Heart right ventricle (tissue), 16 donors: ENCODE measurements around the gene SOX18. TPM values are rescaled to one million over a fixed set of nuclear protein-coding genes. Genes with fewer than 3 reads are reported as not detected.
A peak's percentile ranks its signal among the peaks of the same experiment; 100 is the strongest.

Source experiments
- ATAC-seq, 8 donors: fragments of 200-7000 bp; cut with Tn5 transposase; one replicate each; pipeline ENCODE4 v1.9.1; 2020; ENCODE audit warnings: mild to moderate bottlenecking in 8 of 8, moderate library complexity in 8 of 8, moderate number of reproducible peaks in 1 of 8
- DNase-seq, 2 donors: peaks; one replicate each; pipeline ENCODE4 v3.0.0-alpha.2; 2020
- H3K27ac ChIP-seq, 10 donors: fragments of 200-600 bp; sonication (generic) in 2 of 10; one replicate each; pipeline versions ENCODE4 v1.5.0 to v1.8.0; 2020 to 2022; ENCODE audit warnings: mild to moderate bottlenecking in 3 of 10
- H3K27me3 ChIP-seq, 7 donors: fragments of 200-600 bp; one replicate each; pipeline ENCODE4 v1.8.0; 2021 to 2022; ENCODE audit warnings: mild to moderate bottlenecking in 2 of 7
- H3K36me3 ChIP-seq, 9 donors: fragments of 200-600 bp; sonication (generic) in 1 of 9; one replicate each; pipeline versions ENCODE4 v1.5.0 to v1.8.0; 2020 to 2022; ENCODE audit warnings: mild to moderate bottlenecking in 2 of 9
- H3K4me1 ChIP-seq, 9 donors: fragments of 200-600 bp; sonication (generic) in 1 of 9; one replicate each; pipeline versions ENCODE4 v1.5.0 to v1.8.0; 2020 to 2022; ENCODE audit warnings: mild to moderate bottlenecking in 4 of 9
- H3K4me3 ChIP-seq, 10 donors: fragments of 200-600 bp; sonication (generic) in 2 of 10; one replicate each; pipeline versions ENCODE4 v1.5.0 to v1.8.0; 2020 to 2022; ENCODE audit warnings: mild to moderate bottlenecking in 7 of 10, moderate library complexity in 2 of 10
- H3K9me3 ChIP-seq, 11 donors: fragments of 200-600 bp in 10 of 11; sonication (generic) in 2 of 11; one replicate each; pipeline versions ENCODE4 v1.5.0 to v1.8.0; 2013 to 2022; ENCODE audit warnings: mild to moderate bottlenecking in 2 of 11, control low read depth in 1 of 11, moderate library complexity in 1 of 11
- WGBS, 2 donors: extraction: QIAGEN DNeasy Blood & Tissue Kit; methylation state at CpG; one replicate each; pipeline ENCODE4 v1.1.7; 2013; ENCODE audit warnings: inconsistent platforms in 1 of 2; 5-methylcytosine and 5-hydroxymethylcytosine counted together
- intact Hi-C, 10 donors: fragments of 100-400 bp; cut with DNase I; formaldehyde crosslinking; loops; one replicate each; pipeline versions ENCODE4 v1.11.1 to v1.14.2; 2022
- polyA plus RNA-seq, 2 donors: library from polyadenylated mRNA; stranded (reverse); fragments of 200-250 nt; gene quantifications; one replicate each; pipeline ENCODE4 v1.2.3, GENCODE V29; 2013
- total RNA-seq, 10 donors: library from RNA; stranded (reverse); fragmentation: NEBNext Ultra II Directional in 3 of 10; extraction: Animal tissue kit (Norgen Biotek cat#: 25700) in 3 of 10; gene quantifications; one replicate each; pipeline versions ENCODE4 v1.2.1 to v1.2.4, GENCODE V29; 2021 to 2023
- TF ChIP-seq, protein P1 (sequence below), 9 donors: fragments of 200-600 bp; sonication (generic) in 2 of 9; IDR thresholded peaks; one replicate each; pipeline versions ENCODE4 v1.5.0 to v1.8.0; 2021 to 2022; ENCODE audit warnings: antibody characterized with exemption in 9 of 9, mild to moderate bottlenecking in 5 of 9, moderate library complexity in 1 of 9
- donor health status: Arrhythmogenic right ventricular cardiomyopathy.
- donor health status: ischemic (EF 13 %, LVEDD 7.1; RV severe dilation, severe dysfunction).
- donor health status: healthy with polysubstance abuse.
- donor health status: DM: no; HTN: yes; CAD: no.
- donor health status: DM: no; HTN: no; CAD: no.
- donor health status: ischemic (EF 25% LVEDD 6.9; RV normal size, moderate dysfunction).
- donor health status: ischemic (EF 25% LVEDD 5.7; RV mildly dilated, moderate dysfunction).
- donor health status: healthy.
- donor health status: DM: yes; HTN: yes; CAD: no.
- donor health status: Ischemic cardiomyopathy.
- donor health status: ischemic (EF 35%, LVEDD 5.7; RV mildly dilated, moderate dysfunction).
- donor health status: nonischemic (EF 11% LVEDD 7.7; RV severe dilation, severe dysfunction).
- donor health status: DM: yes; HTN: yes; CAD: no.
- donor health status: PGD.
- donor health status: ischemic (EF 29% LVEDD 5.4; RV normal size, mild dysfunction).
- donor health status: nonischemic (EF 23%, LVEDD 6.1; RV moderate dilation, normal function).

Gene SOX18
- total and polyA plus RNA-seq, 12 donors: 23.5 to 129 (median 51.9) TPM

DNA sequence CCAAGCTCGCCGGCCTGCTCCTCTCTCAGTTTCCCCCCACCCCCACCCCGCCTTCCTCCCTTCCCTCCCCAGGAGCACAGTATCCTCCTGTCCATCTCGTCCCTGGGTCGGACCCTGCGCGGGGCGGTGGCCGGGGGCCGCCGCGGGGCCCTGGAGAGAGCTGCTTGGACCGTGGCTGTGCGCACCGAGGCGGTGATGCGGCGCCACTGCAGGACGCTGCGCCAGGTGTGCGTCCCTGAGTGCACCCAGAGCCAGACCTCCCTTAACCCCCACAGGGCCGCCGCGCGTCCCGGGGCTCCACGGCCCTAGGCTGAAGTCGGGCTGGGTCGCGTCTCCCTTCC, 11.2 kb downstream of the SOX18 start:
- WGBS, 2 donors: 2% methylated on average over 23 to 30 of the region's 30 CpGs
- TF ChIP-seq, protein P1, sequence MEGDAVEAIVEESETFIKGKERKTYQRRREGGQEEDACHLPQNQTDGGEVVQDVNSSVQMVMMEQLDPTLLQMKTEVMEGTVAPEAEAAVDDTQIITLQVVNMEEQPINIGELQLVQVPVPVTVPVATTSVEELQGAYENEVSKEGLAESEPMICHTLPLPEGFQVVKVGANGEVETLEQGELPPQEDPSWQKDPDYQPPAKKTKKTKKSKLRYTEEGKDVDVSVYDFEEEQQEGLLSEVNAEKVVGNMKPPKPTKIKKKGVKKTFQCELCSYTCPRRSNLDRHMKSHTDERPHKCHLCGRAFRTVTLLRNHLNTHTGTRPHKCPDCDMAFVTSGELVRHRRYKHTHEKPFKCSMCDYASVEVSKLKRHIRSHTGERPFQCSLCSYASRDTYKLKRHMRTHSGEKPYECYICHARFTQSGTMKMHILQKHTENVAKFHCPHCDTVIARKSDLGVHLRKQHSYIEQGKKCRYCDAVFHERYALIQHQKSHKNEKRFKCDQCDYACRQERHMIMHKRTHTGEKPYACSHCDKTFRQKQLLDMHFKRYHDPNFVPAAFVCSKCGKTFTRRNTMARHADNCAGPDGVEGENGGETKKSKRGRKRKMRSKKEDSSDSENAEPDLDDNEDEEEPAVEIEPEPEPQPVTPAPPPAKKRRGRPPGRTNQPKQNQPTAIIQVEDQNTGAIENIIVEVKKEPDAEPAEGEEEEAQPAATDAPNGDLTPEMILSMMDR (IDR thresholded peaks at IDR 0.05): no peak
- Histone ChIP-seq H3K4me3 (peak overlapping the region in 9 of 10 donors; percentile 30 to 66 (median 58)), H3K4me1 (peaks cover 17 to 68% (median 56%) of the 10 kb centered on the region in 9 donors), H3K27ac (peak overlapping the region in 9 of 10 donors; percentile 80 to 96 (median 85)), H3K36me3 (peaks cover 0 to 21% (median 12%) of the 10 kb centered on the region in 9 donors), H3K27me3 (peaks cover 3 to 71% (median 58%) of the 10 kb centered on the region in 7 donors), H3K9me3 (no peaks in the 10 kb centered on the region)
- peak in 2 of 8 donors; percentile 1 for ATAC-seq
- no peak for DNase-seq
- intact Hi-C loops: loop anchor here in 9 of 10 donors (2.0 to 10.0 kb wide), 6 partner anchors 19 to 87 kb away; partner anchors contain the start of gene PRPF6 (in 4 of the 9)

DNA sequence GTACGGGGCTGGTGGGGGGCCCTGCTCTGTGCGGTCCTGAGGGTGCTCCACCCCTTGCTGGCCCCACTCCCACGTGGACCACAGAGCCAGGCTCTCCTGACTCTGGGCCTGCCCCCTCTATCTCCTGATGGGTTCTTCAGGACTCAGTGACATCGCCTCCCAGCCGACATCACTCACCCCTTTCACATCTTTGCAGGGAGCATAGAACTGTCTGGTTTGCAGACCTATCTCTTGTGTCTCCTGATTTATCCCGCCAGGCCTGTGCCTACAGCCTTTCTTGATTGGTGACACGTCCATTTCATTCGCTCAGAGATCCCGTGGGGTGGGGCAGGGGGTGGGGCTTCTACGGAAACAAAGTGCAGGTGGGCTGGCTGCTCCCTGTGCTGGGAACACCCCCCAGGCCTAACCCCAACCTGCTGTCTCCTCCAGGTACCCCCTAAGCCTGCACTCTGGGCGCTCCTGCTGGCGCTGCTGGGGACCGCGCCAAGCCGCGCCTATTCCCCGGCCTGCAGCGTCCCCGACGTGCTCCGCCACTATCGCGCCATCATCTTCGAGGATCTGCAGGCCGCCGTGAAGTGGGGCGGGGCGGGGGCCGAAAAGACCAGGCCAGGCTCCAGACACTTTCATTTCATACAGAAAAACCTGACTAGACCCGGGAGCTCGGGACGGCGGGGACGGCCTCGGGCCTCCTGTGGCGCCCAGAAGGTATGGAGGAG, 11.8 kb downstream of the SOX18 start:
- TF ChIP-seq, protein P1 (IDR thresholded peaks at IDR 0.05): no peak
- 8 to 11% methylated on average over 36 of the region's 36 CpGs for WGBS, 2 donors

DNA sequence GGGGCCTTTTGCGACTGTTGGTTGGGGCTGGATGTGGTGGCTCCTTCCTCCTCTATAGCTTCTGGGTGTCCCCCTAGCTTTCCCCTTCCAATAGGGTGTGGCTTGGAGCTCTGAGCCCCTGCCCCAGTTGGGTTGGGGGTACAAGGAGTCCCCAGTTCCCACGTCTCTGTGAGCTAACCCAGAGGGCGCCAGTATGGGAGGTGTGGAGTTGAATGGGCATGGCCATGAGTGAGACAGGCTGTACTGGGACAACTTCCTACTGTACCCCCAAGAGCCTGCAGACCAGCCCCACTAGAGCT, 12.3 kb downstream of the SOX18 start:
- Histone ChIP-seq H3K4me1 (peaks cover 13 to 65% (median 53%) of the 10 kb centered on the region in 9 donors), H3K27ac (peak overlapping the region in 1 of 10 donors; percentile 64), H3K9me3 (no peaks in the 10 kb centered on the region), H3K4me3 (peak overlapping the region in 1 of 10 donors; percentile 66), H3K27me3 (peaks cover under 1 to 64% (median 52%) of the 10 kb centered on the region in 7 donors), H3K36me3 (peaks cover 0 to 32% (median 19%) of the 10 kb centered on the region in 9 donors)
- DNase-seq (no peak), ATAC-seq (no peak)
- WGBS, 2 donors: 80 to 81% methylated on average over 3 of the region's 3 CpGs
- TF ChIP-seq, protein P1 (IDR thresholded peaks at IDR 0.05): no peak
- intact Hi-C loops: loop anchor here in 9 of 10 donors (5.0 to 10.0 kb wide), 4 partner anchors 52 to 88 kb away; partner anchors contain the start of gene PRPF6 (in 4 of the 9)

More for the DNA sequence above, 11.8 kb downstream of the SOX18 start:
- Histone ChIP-seq H3K27ac (peak overlapping the region in 8 of 10 donors; percentile 80 to 96 (median 85)), H3K4me3 (peak overlapping the region in 9 of 10 donors; percentile 30 to 66 (median 58)), H3K9me3 (no peaks in the 10 kb centered on the region), H3K4me1 (peaks cover 17 to 68% (median 56%) of the 10 kb centered on the region in 9 donors), H3K27me3 (peaks cover 3 to 68% (median 56%) of the 10 kb centered on the region in 7 donors), H3K36me3 (peaks cover 0 to 27% (median 18%) of the 10 kb centered on the region in 9 donors)
- DNase-seq: no peak
- ATAC-seq: no peak
- intact Hi-C loops: loop anchor here in 9 of 10 donors (2.0 to 10.0 kb wide), 6 partner anchors 19 to 87 kb away; partner anchors contain the start of gene PRPF6 (in 4 of the 9)

DNA sequence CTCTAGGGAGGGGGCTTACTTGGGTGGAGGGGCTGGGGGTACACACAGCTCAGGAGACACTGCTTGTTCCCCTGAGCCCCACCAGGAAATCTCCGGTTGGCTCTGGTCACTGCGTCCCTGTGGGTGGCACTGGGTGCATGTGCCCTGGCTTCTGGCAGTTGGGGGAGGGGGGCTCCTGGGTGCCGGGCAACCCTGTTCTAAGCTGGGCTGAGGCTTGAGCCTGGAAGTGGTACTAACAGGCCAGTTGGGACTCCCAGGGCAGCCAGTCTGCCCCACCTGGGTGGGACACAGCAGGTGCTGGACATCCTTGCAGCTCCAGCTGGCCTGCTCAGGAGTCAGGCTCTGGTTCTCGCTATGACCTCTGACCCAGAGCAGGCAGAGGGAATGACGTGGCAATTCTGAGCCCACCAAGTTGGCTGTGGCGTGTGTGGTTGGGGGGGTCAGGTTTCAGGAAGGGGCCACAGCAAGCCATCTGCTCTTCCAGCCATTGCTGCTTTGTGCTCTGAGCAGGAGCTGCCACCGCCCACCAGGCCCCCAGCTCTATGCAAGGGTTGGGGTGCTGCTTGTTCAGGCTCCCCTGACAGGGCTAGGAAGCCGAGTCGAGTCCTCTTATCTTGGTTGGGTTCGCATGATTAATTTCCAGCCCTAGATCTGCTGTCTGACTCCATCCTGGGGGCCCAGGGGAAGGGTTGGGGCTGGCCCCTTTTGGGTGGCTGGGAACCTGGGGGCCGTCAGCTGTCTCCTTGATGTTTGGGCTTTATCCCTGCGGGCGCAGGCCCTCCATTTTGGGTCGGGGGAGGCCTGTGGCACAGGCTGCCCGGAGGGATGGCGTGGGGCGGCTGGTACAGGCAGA, 12.9 kb downstream of the SOX18 start:
- ATAC-seq (no peak), DNase-seq (no peak)
- TF ChIP-seq, protein P1 (IDR thresholded peaks at IDR 0.05): no peak
- Histone ChIP-seq H3K9me3 (no peaks in the 10 kb centered on the region), H3K36me3 (peaks cover 0 to 37% (median 19%) of the 10 kb centered on the region in 9 donors), H3K27ac (peak overlapping the region in 1 of 10 donors; percentile 64), H3K4me1 (peaks cover 8 to 59% (median 47%) of the 10 kb centered on the region in 9 donors), H3K27me3 (peaks cover 0 to 58% (median 47%) of the 10 kb centered on the region in 7 donors), H3K4me3 (no peak overlapping the region)
- intact Hi-C loops: loop anchor here in 9 of 10 donors (5.0 to 10.0 kb wide), 4 partner anchors 52 to 88 kb away; partner anchors contain the start of gene PRPF6 (in 4 of the 9)
- 73 to 76% methylated on average over 17 of the region's 17 CpGs for WGBS, 2 donors
